Measurements from ENCODE around the gene ZFYVE28.

DNA sequence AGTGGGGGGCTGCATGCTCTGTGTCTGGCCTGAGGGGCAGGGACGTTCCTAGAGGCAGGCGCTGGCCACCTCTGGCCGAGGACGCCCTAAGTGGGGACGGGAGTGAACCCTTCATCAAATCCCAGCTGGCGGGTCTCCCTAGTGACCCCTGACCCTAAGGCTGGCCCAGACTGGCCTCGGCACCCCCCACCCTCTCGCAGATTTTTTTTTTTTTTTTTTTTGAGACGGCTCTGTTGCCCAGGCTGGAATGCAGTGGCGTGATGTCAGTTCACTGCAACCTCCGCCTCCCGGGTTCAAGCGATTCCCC lies 155.5 kb downstream of the ZFYVE28 start:
- TF ChIP-seq GATA2 (IDR thresholded peaks at IDR 0.05; ENCODE audit: low read depth, low read length) (no peak), GATA3 (IDR thresholded peaks at IDR 0.05; ENCODE audit: low read depth, low read length) (no peak)

All from SH-SY5Y (cell line).